Measurements from ENCODE around the gene MUC13. TPM values are rescaled to one million over a fixed set of nuclear protein-coding genes. Genes with fewer than 3 reads are reported as not detected.

Gene MUC13
- polyA plus RNA-seq, 1 donor from 2014 or later = not detected

DNA sequence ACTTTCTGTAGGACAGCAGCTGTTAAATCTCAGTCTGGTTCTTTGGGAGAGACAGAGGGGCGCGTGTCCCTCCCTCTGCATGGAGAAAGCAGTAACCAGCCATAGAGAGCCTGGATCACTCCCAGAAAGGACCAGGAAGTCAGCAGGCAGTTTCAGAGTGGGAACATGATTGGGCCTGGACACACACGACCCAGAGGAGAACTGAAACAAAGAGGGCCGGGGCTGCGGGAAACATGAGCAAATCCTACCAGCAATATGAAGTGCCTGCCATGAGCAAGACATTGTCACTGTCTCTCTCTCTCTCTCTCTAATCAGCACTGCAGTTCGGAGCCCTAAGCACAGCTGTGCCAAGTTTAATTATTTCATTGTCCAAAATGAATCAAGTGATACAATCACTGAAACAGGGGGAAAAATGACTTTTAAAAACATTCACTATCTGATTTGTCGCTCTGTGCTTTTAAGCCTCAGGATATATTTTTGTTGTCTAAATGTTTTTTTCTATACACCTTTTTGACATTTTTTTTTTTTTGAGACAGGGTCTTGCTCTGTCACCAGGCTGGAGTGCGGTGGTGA lies 17.6 kb downstream of the MUC13 start:
- Histone ChIP-seq H2AFZ (ENCODE audit: low read depth, low read length) (no peak overlapping the region), H3K27me3 (ENCODE audit: insufficient read depth, low read depth, low read length) (no peaks in the 10 kb centered on the region), H3K27ac (ENCODE audit: low read length) (no peak overlapping the region), H3K4me3 (ENCODE audit: low read length) (no peak overlapping the region), H3K36me3 (ENCODE audit: insufficient read depth, low read length) (no peaks in the 10 kb centered on the region), H3K4me2 (ENCODE audit: low read length) (no peak overlapping the region), H4K20me1 (ENCODE audit: insufficient read depth) (no peaks in the 10 kb centered on the region), H3K9ac (ENCODE audit: low read length) (no peak overlapping the region), H3F3A (ENCODE audit: insufficient read depth, low read length, poor library complexity, severe bottlenecking) (no peaks in the 10 kb centered on the region), H3K79me2 (replicated peaks; ENCODE audit: insufficient read depth, low read length) (no peaks in the 10 kb centered on the region), H3K9me2 (ENCODE audit: insufficient read depth, low read length) (no peaks in the 10 kb centered on the region), H3K9me3 (ENCODE audit: low read length) (no peaks in the 10 kb centered on the region)
- no peak for TF ChIP-seq TAF1 (IDR thresholded peaks at IDR 0.05; ENCODE audit: low read depth)
- TF ChIP-seq RAD21 (conservative IDR thresholded peaks at IDR 0.05) = no peak
- TF ChIP-seq MXI1 (conservative IDR thresholded peaks at IDR 0.05; ENCODE audit: poor library complexity, severe bottlenecking) = no peak
- TF ChIP-seq SMC3 (conservative IDR thresholded peaks at IDR 0.05; ENCODE audit: poor library complexity) = no peak
- TF ChIP-seq, protein P1, sequence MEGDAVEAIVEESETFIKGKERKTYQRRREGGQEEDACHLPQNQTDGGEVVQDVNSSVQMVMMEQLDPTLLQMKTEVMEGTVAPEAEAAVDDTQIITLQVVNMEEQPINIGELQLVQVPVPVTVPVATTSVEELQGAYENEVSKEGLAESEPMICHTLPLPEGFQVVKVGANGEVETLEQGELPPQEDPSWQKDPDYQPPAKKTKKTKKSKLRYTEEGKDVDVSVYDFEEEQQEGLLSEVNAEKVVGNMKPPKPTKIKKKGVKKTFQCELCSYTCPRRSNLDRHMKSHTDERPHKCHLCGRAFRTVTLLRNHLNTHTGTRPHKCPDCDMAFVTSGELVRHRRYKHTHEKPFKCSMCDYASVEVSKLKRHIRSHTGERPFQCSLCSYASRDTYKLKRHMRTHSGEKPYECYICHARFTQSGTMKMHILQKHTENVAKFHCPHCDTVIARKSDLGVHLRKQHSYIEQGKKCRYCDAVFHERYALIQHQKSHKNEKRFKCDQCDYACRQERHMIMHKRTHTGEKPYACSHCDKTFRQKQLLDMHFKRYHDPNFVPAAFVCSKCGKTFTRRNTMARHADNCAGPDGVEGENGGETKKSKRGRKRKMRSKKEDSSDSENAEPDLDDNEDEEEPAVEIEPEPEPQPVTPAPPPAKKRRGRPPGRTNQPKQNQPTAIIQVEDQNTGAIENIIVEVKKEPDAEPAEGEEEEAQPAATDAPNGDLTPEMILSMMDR (IDR thresholded peaks at IDR 0.05; ENCODE audit: poor library complexity, severe bottlenecking) = no peak
- no peak for TF ChIP-seq POLR2AphosphoS5 (IDR thresholded peaks at IDR 0.05)
- TF ChIP-seq EZH2 (IDR thresholded peaks at IDR 0.05; ENCODE audit: borderline replicate concordance, insufficient read depth, low read length, poor library complexity, severe bottlenecking) = no peak
- TF ChIP-seq EP300 (conservative IDR thresholded peaks at IDR 0.05; ENCODE audit: poor library complexity, severe bottlenecking) = no peak
- TF ChIP-seq, protein P2, sequence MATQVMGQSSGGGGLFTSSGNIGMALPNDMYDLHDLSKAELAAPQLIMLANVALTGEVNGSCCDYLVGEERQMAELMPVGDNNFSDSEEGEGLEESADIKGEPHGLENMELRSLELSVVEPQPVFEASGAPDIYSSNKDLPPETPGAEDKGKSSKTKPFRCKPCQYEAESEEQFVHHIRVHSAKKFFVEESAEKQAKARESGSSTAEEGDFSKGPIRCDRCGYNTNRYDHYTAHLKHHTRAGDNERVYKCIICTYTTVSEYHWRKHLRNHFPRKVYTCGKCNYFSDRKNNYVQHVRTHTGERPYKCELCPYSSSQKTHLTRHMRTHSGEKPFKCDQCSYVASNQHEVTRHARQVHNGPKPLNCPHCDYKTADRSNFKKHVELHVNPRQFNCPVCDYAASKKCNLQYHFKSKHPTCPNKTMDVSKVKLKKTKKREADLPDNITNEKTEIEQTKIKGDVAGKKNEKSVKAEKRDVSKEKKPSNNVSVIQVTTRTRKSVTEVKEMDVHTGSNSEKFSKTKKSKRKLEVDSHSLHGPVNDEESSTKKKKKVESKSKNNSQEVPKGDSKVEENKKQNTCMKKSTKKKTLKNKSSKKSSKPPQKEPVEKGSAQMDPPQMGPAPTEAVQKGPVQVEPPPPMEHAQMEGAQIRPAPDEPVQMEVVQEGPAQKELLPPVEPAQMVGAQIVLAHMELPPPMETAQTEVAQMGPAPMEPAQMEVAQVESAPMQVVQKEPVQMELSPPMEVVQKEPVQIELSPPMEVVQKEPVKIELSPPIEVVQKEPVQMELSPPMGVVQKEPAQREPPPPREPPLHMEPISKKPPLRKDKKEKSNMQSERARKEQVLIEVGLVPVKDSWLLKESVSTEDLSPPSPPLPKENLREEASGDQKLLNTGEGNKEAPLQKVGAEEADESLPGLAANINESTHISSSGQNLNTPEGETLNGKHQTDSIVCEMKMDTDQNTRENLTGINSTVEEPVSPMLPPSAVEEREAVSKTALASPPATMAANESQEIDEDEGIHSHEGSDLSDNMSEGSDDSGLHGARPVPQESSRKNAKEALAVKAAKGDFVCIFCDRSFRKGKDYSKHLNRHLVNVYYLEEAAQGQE (IDR thresholded peaks at IDR 0.05; ENCODE audit: borderline replicate concordance) = no peak

DNA sequence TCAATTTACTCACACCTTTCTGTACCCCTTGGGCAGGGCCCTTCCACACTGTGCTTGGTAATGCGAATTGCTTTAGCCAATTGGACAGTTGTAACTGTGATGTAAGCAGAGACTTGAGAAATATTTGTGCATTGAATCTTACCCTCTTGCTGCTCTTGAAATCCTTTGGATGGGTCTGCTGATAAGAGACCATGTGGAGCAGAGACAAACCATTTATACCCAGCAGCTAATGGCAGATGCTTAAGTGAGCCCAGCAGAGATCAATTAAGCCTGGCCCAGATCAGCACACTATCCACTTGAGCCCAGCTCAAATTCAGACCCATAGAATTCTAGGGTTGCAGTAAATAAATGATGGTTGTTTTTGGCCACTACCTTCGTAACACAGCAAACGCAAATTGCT lies 19.3 kb downstream of the MUC13 start:
- no peak for TF ChIP-seq POLR2AphosphoS5 (IDR thresholded peaks at IDR 0.05)
- TF ChIP-seq MXI1 (conservative IDR thresholded peaks at IDR 0.05; ENCODE audit: poor library complexity, severe bottlenecking) = no peak
- TF ChIP-seq EP300 (conservative IDR thresholded peaks at IDR 0.05; ENCODE audit: poor library complexity, severe bottlenecking) = no peak
- TF ChIP-seq RAD21 (conservative IDR thresholded peaks at IDR 0.05) = no peak
- H3F3A ChIP-seq (ENCODE audit: insufficient read depth, low read length, poor library complexity, severe bottlenecking) = no peaks in the 10 kb centered on the region

More for the DNA sequence above, 19.3 kb downstream of the MUC13 start:
- Histone ChIP-seq H2AFZ (ENCODE audit: low read depth, low read length) (no peak overlapping the region), H4K20me1 (ENCODE audit: insufficient read depth) (no peaks in the 10 kb centered on the region), H3K36me3 (ENCODE audit: insufficient read depth, low read length) (no peaks in the 10 kb centered on the region), H3K79me2 (replicated peaks; ENCODE audit: insufficient read depth, low read length) (no peaks in the 10 kb centered on the region), H3K9ac (ENCODE audit: low read length) (no peak overlapping the region), H3K4me3 (ENCODE audit: low read length) (no peak overlapping the region), H3K27me3 (ENCODE audit: insufficient read depth, low read depth, low read length) (no peaks in the 10 kb centered on the region), H3K9me2 (ENCODE audit: insufficient read depth, low read length) (no peaks in the 10 kb centered on the region), H3K27ac (ENCODE audit: low read length) (no peak overlapping the region), H3K9me3 (ENCODE audit: low read length) (no peaks in the 10 kb centered on the region), H3K4me2 (ENCODE audit: low read length) (no peak overlapping the region)

All from neural cell (in vitro differentiated cells).